DND-41 (cell line): ENCODE data around the gene CDC7.

Source experiments
- ATAC-seq: fragments of 200-7000 bp; cut with Tn5 transposase; 3 replicates; pipeline ENCODE4 v1.9.1; 2021; ENCODE audit warnings: low read depth; ENCODE audit not compliant: insufficient read depth
- DNase-seq: peaks from one replicate; pipeline ENCODE4 v3.0.0-alpha.2; 2020
- H2AFZ ChIP-seq: 2 replicates; pipeline ENCODE4 v1.6.0; 2012; ENCODE audit warnings: low read depth, low read length
- H3K27ac ChIP-seq: 2 replicates; pipeline ENCODE4 v1.5.1; 2012; ENCODE audit warnings: low read length, inconsistent platforms
- H3K27me3 ChIP-seq: fragments of 200-600 bp; sonication (generic); 2 replicates; pipeline ENCODE4 v1.6.0; 2012; ENCODE audit warnings: low read length, mild to moderate bottlenecking, inconsistent platforms; ENCODE audit not compliant: insufficient read depth, poor library complexity
- H3K36me3 ChIP-seq: 2 replicates; pipeline ENCODE4 v1.5.1; 2012; ENCODE audit warnings: low read length, inconsistent platforms; ENCODE audit not compliant: insufficient read depth
- H3K4me1 ChIP-seq: 2 replicates; pipeline ENCODE4 v1.5.1; 2012; ENCODE audit warnings: mild to moderate bottlenecking, low read length; ENCODE audit not compliant: insufficient read depth
- H3K4me2 ChIP-seq: 2 replicates; pipeline ENCODE4 v1.6.0; 2012; ENCODE audit warnings: mild to moderate bottlenecking, moderate library complexity, low read length, inconsistent platforms; ENCODE audit not compliant: insufficient read depth
- H3K4me3 ChIP-seq, 2 experiments: fragments of 200-600 bp in 1 of 2; shearing (Covaris generic) in 1 of 2; 2 replicates each; pipeline ENCODE4 v1.5.1; 2012 to 2016; ENCODE audit warnings: inconsistent platforms in 2 of 2, low read length in 2 of 2, mild to moderate bottlenecking in 2 of 2, low read depth in 1 of 2, moderate library complexity in 1 of 2
- H3K79me2 ChIP-seq: 2 replicates; pipeline ENCODE4 v1.6.0; 2012; ENCODE audit warnings: low read length, inconsistent platforms; ENCODE audit not compliant: insufficient read depth
- H3K9ac ChIP-seq: 2 replicates; pipeline ENCODE4 v1.6.0; 2012; ENCODE audit warnings: low read depth, mild to moderate bottlenecking, inconsistent platforms, low read length, moderate library complexity
- H3K9me3 ChIP-seq: 2 replicates; pipeline ENCODE4 v1.5.1; 2012; ENCODE audit warnings: low read length, moderate library complexity, mild to moderate bottlenecking, inconsistent platforms; ENCODE audit not compliant: insufficient read depth, severe bottlenecking
- H4K20me1 ChIP-seq: 2 replicates; pipeline ENCODE4 v1.6.0; 2012; ENCODE audit warnings: low read length; ENCODE audit not compliant: insufficient read depth
- CTCF ChIP-seq: IDR thresholded peaks from 2 replicates; pipeline ENCODE4 v1.5.1; 2012; ENCODE audit warnings: borderline replicate concordance, low read length, moderate library complexity, mild to moderate bottlenecking; ENCODE audit not compliant: poor library complexity, severe bottlenecking; ENCODE audit errors: extremely low read depth
- EZH2 ChIP-seq: IDR thresholded peaks from 3 replicates; pipeline ENCODE4 v1.6.1; 2012; ENCODE audit warnings: borderline replicate concordance, low read depth, mild to moderate bottlenecking, moderate library complexity, low read length, inconsistent platforms; ENCODE audit not compliant: severe bottlenecking

The CDC7 gene

DNA sequence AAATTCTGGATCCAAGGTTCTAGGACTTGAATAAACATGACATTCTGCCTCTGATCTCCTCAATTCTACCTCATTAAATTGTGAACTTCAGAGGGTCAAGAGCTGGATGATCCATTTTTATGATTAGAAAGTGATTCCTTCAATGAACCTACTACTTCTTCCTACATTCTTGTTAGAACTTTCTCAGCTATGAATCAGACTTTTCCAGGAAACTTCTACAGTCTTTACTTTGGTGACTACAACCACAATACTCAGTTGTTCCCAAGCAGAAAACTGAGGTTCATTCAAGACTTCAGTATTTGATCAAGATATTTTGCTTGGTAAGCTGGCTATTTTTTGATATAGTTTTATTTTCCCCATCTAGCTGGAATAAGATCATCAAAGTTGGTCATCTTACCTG is 51.4 kb downstream of the CDC7 start:
- Histone ChIP-seq H2AFZ (no peak overlapping the region), H3K4me1 (peaks cover 35% of the 10 kb centered on the region), H3K27ac (no peak overlapping the region), H3K9ac (no peak overlapping the region), H3K4me3 (no peak overlapping the region), H4K20me1 (no peaks in the 10 kb centered on the region), H3K4me2 (no peak overlapping the region), H3K27me3 (no peaks in the 10 kb centered on the region), H3K79me2 (no peaks in the 10 kb centered on the region), H3K9me3 (no peaks in the 10 kb centered on the region), H3K36me3 (no peaks in the 10 kb centered on the region)
- DNase-seq (no peak), ATAC-seq (no peak)
- TF ChIP-seq EZH2 (no peak), CTCF (no peak)

DNA sequence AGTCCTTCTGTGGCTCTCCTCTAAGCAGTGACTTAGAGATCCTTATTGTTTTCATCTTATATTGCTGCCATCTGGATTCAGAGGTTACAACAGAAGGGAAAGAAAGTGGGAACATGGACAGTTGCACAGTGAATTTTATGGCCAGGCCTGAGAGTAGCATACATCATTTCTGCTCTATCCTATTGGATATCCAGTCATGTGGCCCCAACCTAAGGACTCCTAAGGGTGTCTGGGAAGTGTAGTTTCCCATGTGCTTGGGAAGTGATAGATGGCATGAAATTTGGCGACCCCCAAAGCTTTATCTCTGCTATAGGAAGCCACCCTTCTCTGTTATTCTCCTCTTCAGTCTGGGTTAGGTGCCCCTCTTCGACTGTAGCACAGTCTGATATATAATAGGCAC is 51.9 kb downstream of the CDC7 start:
- H3K27me3 ChIP-seq, result no peaks in the 10 kb centered on the region
- TF ChIP-seq CTCF (no peak), EZH2 (no peak)
- H3K4me3 ChIP-seq, result no peak overlapping the region
- no peaks in the 10 kb centered on the region for H4K20me1 ChIP-seq
- H3K4me2 ChIP-seq, result no peak overlapping the region
- H3K9ac ChIP-seq, result no peak overlapping the region
- H3K4me1 ChIP-seq, result peaks cover 30% of the 10 kb centered on the region
- H3K27ac ChIP-seq, result no peak overlapping the region
- H2AFZ ChIP-seq, result no peak overlapping the region
- no peak for DNase-seq
- no peaks in the 10 kb centered on the region for H3K36me3 ChIP-seq
- no peaks in the 10 kb centered on the region for H3K79me2 ChIP-seq
- no peaks in the 10 kb centered on the region for H3K9me3 ChIP-seq
- no peak for ATAC-seq

GRCh38 chr1:91553177-91553591 is 52.5 kb downstream of the CDC7 start:
- H3K36me3 ChIP-seq, result no peaks in the 10 kb centered on the region
- no peak for ATAC-seq
- H3K4me1 ChIP-seq, result peaks cover 24% of the 10 kb centered on the region
- H3K4me3 ChIP-seq, result no peak overlapping the region
- DNase-seq, result no peak
- TF ChIP-seq CTCF (no peak), EZH2 (no peak)
- no peak overlapping the region for H3K4me2 ChIP-seq
- no peaks in the 10 kb centered on the region for H3K9me3 ChIP-seq
- H4K20me1 ChIP-seq, result no peaks in the 10 kb centered on the region
- H3K27ac ChIP-seq, result no peak overlapping the region
- no peaks in the 10 kb centered on the region for H3K27me3 ChIP-seq
- H3K9ac ChIP-seq, result no peak overlapping the region
- no peak overlapping the region for H2AFZ ChIP-seq
- H3K79me2 ChIP-seq, result no peaks in the 10 kb centered on the region

- Histone ChIP-seq H4K20me1 (no peaks in the 10 kb centered on the region), H3K79me2 (no peaks in the 10 kb centered on the region), H3K4me1 (peaks cover 13% of the 10 kb centered on the region), H3K9me3 (no peaks in the 10 kb centered on the region), H3K27me3 (no peaks in the 10 kb centered on the region), H2AFZ (no peak overlapping the region), H3K4me2 (no peak overlapping the region), H3K36me3 (no peaks in the 10 kb centered on the region), H3K4me3 (no peak overlapping the region), H3K27ac (no peak overlapping the region), H3K9ac (no peak overlapping the region)
- DNase-seq (no peak), ATAC-seq (no peak)
- TF ChIP-seq CTCF (peak; percentile 25), EZH2 (no peak)
Observed at GRCh38 chr1:91555074-91555730, 54.6 kb downstream of the CDC7 start.
